GM19397 (cell line): ENCODE data around the gene RRAS2.

Experiments
- ATAC-seq: cut with Tn5 transposase; IDR thresholded peaks from one replicate; pipeline ENCODE4 v1.9.1; 2021; ENCODE audit warnings: mild to moderate bottlenecking, moderate library complexity; ENCODE audit not compliant: unreplicated experiment

Gene RRAS2

GRCh38 chr11:14340721-14341120 is 18.3 kb downstream of the RRAS2 start:
- no peak for ATAC-seq

DNA sequence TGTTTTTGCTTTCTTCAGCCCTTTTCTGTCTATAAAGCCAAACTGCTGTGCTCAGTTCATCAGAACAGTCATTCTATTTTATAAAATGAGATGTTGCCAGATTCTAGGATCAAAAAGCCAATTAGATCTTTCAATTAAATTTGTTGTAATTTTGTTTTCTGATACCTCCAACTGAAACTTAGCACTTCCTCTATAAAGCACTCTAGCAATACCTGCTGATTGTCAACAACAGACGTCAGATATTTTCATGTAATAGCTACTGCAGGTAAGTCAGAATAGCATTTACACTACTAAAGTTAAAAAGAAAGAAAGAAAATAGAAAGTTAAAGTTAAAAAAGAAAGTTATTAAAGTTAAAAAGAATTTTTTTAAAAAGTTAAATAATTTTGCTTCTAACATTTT is 19.6 kb downstream of the RRAS2 start:
- ATAC-seq = no peak

DNA sequence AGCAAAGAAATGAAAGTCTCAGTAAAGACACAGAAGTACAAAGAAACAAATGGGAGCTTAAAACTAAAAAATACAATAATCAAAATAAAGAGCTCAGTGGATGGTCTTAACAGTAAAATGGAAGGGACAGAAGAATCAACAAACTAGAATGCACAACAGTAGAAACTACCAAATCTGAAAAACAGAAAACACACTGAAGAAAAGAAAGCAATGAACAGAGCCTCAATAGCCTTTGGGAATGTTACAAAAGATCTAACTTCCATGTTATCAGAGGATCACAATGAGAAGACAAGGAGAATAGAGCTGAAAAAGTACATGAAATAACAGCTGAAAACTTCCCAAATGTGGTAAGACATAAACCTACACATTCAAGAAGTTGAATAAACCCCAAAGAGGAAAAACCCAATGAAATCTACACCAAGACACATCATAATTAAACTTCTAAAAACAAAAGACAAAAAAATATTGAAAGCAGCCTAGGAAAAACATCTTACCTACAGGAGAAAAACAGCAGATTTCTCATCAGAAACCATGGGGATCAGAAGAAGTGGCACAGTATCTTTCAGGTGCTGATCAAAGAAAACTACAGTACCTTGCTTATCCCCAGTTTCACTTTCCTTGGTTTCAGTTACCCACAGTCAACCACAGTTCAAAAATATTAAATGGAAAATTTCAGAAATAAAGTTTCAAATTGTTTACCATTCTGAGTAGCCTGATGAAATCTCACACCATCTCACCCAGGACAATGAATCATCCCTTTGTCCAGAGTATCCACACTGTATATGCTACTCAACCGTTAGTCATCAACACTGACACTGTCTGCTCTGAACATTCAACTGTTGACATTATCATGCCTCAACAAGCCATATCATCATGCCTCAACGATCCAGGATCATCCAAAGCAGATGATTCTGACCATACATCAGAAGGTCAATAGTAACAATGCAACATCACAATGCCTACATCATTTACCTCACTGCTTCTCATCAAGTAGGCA is 22.2 kb downstream of the RRAS2 start:
- ATAC-seq = no peak

DNA sequence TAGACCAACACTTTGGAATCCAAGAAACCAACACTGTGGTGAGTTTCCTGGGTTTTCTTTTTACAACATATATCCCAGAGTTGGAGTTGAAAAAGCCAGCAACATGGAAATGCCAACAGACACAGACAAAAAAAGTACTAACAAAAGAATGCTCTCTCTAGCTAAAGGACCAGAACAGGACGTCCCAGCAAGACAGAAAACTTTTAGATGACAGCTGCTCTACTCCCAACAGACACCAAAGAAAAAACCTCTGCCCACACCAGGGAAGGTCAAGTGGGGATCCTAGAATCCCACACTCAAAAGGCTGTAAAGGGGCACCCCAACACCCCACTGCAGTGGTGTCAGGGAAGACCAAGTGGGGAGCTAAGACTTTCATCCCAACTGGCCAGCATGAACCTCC is 23.3 kb downstream of the RRAS2 start:
- no peak for ATAC-seq

GRCh38 chr11:14334893-14335292 is 24.1 kb downstream of the RRAS2 start:
- ATAC-seq = no peak

DNA sequence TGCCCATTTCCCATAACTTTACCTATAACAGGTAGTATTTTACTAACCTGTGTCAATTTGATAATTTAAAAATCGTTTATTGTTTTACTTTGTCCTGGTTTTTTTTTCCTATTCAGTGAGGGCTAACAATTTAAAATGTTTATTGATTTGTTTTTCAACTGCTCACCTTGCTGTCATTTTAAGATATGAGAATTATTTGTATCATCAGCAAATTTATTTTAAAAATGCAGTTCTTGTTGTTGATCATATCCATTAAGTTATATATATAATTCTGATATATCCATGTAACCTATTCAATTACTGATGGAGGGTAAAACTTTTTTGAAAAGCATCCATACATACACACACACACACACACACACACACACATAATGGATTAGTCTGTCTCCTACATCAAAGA is 24.8 kb downstream of the RRAS2 start:
- ATAC-seq = no peak

- ATAC-seq = no peak
Measured at GRCh38 chr11:14331476-14332136, 27.4 kb downstream of the RRAS2 start.

- no peak for ATAC-seq
Measured at GRCh38 chr11:14330881-14331280, 28.1 kb downstream of the RRAS2 start.

DNA sequence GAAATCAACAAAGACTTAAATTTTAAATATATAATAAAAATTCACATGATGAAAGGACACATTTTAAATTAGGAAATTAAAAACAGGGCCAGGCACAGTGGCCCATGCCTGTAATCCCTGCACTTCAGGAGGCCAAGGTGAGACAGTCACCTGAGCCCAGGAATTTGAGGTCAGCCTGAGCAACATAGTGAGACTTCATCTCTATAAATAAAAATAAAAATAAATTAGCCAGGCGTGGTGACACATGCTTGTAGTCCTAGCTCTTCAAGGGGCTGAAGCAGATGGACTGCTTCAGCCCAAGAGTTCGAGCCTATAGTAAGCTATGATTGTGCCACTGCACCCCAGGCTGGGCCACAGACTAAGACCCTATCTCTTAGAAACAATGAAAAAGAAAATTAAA is 29.3 kb downstream of the RRAS2 start:
- ATAC-seq = no peak

- ATAC-seq = no peak
Measured at GRCh38 chr11:14327116-14327515, 31.9 kb downstream of the RRAS2 start.

DNA sequence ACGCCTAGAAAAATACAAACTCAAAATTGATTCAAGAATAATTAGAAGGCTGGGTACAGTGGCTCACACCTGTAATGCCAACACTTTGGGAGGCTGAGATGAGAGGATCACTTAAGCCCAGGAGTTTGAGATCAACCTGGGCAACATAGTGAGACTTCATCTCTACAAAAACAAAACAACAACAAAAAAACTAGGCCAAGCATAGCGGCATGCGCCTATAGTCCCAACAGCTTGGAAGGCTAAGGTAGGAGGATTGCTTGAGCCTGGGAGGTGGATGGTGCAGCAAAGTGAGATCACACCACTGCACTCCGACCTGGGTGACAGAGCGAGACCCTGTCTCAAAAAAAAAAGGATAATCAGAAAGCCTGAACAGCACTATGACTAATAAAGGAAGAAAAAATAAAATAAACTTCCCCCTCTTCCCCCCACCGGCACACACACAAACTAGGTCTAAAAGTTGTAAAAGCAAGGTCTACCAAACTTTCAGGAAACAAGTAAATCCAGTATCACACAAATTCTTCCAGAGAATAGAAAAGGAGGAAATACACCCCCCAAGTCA is 35.8 kb downstream of the RRAS2 start:
- ATAC-seq = no peak

GRCh38 chr11:14322510-14322909 is 36.5 kb downstream of the RRAS2 start:
- ATAC-seq = no peak

- no peak for ATAC-seq
Measured at GRCh38 chr11:14320020-14320419, 39.0 kb downstream of the RRAS2 start.

- no peak for ATAC-seq
Measured at GRCh38 chr11:14318581-14318981, 40.4 kb downstream of the RRAS2 start.

GRCh38 chr11:14317659-14318325 is 41.2 kb downstream of the RRAS2 start:
- ATAC-seq = no peak

- no peak for ATAC-seq
Measured at GRCh38 chr11:14315130-14315529, 43.9 kb downstream of the RRAS2 start.

DNA sequence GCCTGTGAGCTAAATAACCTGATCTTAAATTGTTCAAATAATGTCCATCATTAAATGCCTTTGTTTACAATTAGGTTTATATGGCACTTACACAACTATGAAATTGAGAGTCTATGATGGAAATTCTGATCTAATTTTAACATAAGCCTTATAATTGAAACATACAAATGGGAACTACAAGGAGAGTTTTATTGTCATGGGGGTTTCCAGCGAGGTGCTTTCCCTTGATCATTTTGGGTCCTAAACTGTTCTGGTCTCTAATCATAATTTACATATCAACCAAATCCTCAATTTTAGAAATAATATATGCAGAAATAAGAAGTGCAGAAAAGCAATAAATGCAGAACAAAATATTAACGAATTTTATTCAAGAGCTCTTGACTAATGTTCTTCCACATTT is 44.9 kb downstream of the RRAS2 start:
- no peak for ATAC-seq

GRCh38 chr11:14312736-14313438 is 46.1 kb downstream of the RRAS2 start:
- ATAC-seq = no peak

- ATAC-seq = no peak
Measured at GRCh38 chr11:14310679-14311078, 48.3 kb downstream of the RRAS2 start.

DNA sequence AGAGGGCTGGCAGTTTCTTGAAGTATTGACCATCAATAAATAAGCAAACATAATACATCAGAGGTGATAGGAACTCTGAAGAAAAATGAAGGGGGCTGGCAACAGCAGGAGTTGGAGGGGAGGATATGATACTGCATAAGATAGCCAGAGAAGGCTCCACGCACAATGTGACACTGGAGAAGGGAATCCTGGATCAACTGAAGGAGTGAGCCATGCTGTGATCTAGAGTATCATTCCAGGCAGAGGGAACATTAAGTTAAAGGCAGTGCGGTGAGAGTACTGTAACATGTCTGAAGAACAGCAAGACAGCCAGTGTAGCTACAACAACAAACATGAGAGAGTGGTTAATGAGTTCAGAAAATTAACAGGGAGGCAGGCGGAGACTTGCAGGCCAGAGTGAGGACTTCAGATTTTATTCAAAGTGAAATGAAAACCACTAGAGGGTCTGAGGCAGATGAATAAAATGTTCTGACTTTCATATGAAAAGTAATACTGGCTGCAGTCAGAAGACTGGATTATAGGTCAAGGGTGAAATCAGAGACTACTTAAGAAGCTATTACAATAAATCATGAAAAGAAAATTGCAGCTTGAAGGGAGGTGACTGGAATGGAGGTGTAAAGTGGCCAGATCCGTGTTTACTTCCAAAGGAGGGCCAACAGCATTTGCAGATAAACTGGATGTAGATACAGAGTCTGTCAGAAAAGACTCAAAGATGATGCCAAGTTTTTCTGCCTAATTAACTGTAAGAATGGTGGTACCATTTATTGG is 49.4 kb downstream of the RRAS2 start:
- ATAC-seq = no peak
